ENCODE results near the gene FOXJ1. TPM values are rescaled to one million over a fixed set of nuclear protein-coding genes. Genes with fewer than 3 reads are reported as not detected.

Gene FOXJ1
- total and polyA plus RNA-seq, 2 of the 13 experiments (the other 11 are each of a cell fraction or from before 2014, with no cell fraction given): 0.98 to 1.6 TPM

- TF ChIP-seq ZBTB4 (CRISPR knock-in tag; IDR thresholded peaks at IDR 0.05; ENCODE audit: borderline replicate concordance): no peak
- TF ChIP-seq ZNF446 (CRISPR knock-in tag; IDR thresholded peaks at IDR 0.05): 0 out of 2 replicates have a peak, but pooled peaks have one; percentile 34
- no peak for TF ChIP-seq XRCC5 (optimal IDR thresholded peaks at IDR 0.05; ENCODE audit: low read length)
- TF ChIP-seq HBP1 (CRISPR knock-in tag; IDR thresholded peaks at IDR 0.05; ENCODE audit: low read depth): no peak
- 0 out of 2 replicates have a peak, but pooled peaks have one; percentile 35 for TF ChIP-seq HDAC1 (CRISPR knock-in tag; IDR thresholded peaks at IDR 0.05)
- TF ChIP-seq ZNF775 (CRISPR knock-in tag; IDR thresholded peaks at IDR 0.05; ENCODE audit: borderline replicate concordance): no peak
- no peak for TF ChIP-seq ZBTB2 (CRISPR knock-in tag; IDR thresholded peaks at IDR 0.05; ENCODE audit: low read depth)
- no peak for TF ChIP-seq NR2F6 (IDR thresholded peaks at IDR 0.05)
- TF ChIP-seq NR2F6 (CRISPR knock-in tag; IDR thresholded peaks at IDR 0.05): 0 out of 2 replicates have a peak, but pooled peaks have one; percentile 22
- TF ChIP-seq MIER3 (CRISPR knock-in tag; IDR thresholded peaks at IDR 0.05; ENCODE audit: borderline replicate concordance): no peak
- no peak for TF ChIP-seq ELF1 (CRISPR knock-in tag; IDR thresholded peaks at IDR 0.05)
- no peak for TF ChIP-seq ZNF263 (CRISPR knock-in tag; IDR thresholded peaks at IDR 0.05)
- no peak for TF ChIP-seq ZFP36 (IDR thresholded peaks at IDR 0.05; ENCODE audit: borderline replicate concordance, low read depth, low read length, partially characterized antibody)
- TF ChIP-seq ZNF646 (CRISPR knock-in tag; IDR thresholded peaks at IDR 0.05): no peak
- TF ChIP-seq DRAP1 (CRISPR knock-in tag; IDR thresholded peaks at IDR 0.05): no peak
- TF ChIP-seq MAFF (IDR thresholded peaks at IDR 0.05; ENCODE audit: low read depth, low read length): no peak
Measured at GRCh38 chr17:76131692-76132573, 9.1 kb downstream of the FOXJ1 start (continued).
